Hepatocyte (in vitro differentiated cells): ENCODE results near the gene CDH4. TPM values are rescaled to one million over a fixed set of nuclear protein-coding genes. Genes with fewer than 3 reads are reported as not detected.
A peak's percentile ranks its signal among the peaks of the same experiment; 100 is the strongest.

Experiments used
- DNase-seq: peaks from one replicate; pipeline ENCODE4 v3.0.0-alpha.2; 2016; ENCODE audit warnings: low spot score
- H2AFZ ChIP-seq: fragments of 200-600 bp; sonication (generic); 2 replicates; pipeline ENCODE4 v1.6.0; 2016; ENCODE audit warnings: antibody characterized with exemption, mild to moderate bottlenecking
- H3K27ac ChIP-seq: fragments of 200-600 bp; sonication (generic); 2 replicates; pipeline ENCODE4 v1.5.1; 2016; ENCODE audit warnings: mild to moderate bottlenecking
- H3K27me3 ChIP-seq: fragments of 200-600 bp; sonication (generic); 2 replicates; pipeline ENCODE4 v1.6.1; 2016
- H3K36me3 ChIP-seq: fragments of 200-600 bp; sonication (generic); replicated peaks from 2 replicates; pipeline ENCODE4 v1.5.1; 2016; ENCODE audit warnings: low read depth; ENCODE audit not compliant: insufficient read depth
- H3K4me1 ChIP-seq: fragments of 200-600 bp; sonication (generic); 2 replicates; pipeline ENCODE4 v1.5.1; 2016; ENCODE audit warnings: mild to moderate bottlenecking, moderate library complexity; ENCODE audit not compliant: insufficient read depth
- H3K4me2 ChIP-seq: fragments of 200-600 bp; sonication (generic); 2 replicates; pipeline ENCODE4 v1.6.0; 2016
- H3K4me3 ChIP-seq: fragments of 200-600 bp; sonication (generic); 2 replicates; pipeline ENCODE4 v1.5.1; 2016; ENCODE audit warnings: mild to moderate bottlenecking
- H3K79me2 ChIP-seq: fragments of 200-600 bp; sonication (generic); 2 replicates; pipeline ENCODE4 v1.6.0; 2017; ENCODE audit warnings: mild to moderate bottlenecking
- H3K9me2 ChIP-seq: fragments of 200-600 bp; sonication (generic); replicated peaks from 2 replicates; pipeline ENCODE4 v1.6.0; 2017; ENCODE audit warnings: mild to moderate bottlenecking; ENCODE audit not compliant: insufficient read depth
- H3K9me3 ChIP-seq: fragments of 200-600 bp; sonication (generic); 2 replicates; pipeline ENCODE4 v1.5.1; 2016; ENCODE audit warnings: low read depth, mild to moderate bottlenecking
- H4K20me1 ChIP-seq: fragments of 200-600 bp; sonication (generic); 2 replicates; pipeline ENCODE4 v1.6.0; 2016; ENCODE audit warnings: mild to moderate bottlenecking; ENCODE audit not compliant: insufficient read depth, poor library complexity, severe bottlenecking
- EZH2 ChIP-seq: fragments of 200-600 bp; sonication (generic); IDR thresholded peaks from 2 replicates; pipeline ENCODE4 v1.6.1; 2016; ENCODE audit warnings: antibody characterized with exemption, mild to moderate bottlenecking, borderline replicate concordance
- EZH2phosphoT487 ChIP-seq: fragments of 200-600 bp; sonication (generic); IDR thresholded peaks from one replicate; pipeline ENCODE4 v1.6.1; 2018; ENCODE audit warnings: antibody characterized with exemption, mild to moderate bottlenecking, low read depth, moderate library complexity; ENCODE audit not compliant: unreplicated experiment, severe bottlenecking
- WGBS: methylation state at CpG from one replicate; pipeline ENCODE4 v1.1.6; 2016; ENCODE audit warnings: low lambda C conversion rate; ENCODE audit errors: missing lambda C conversion rate; 5-methylcytosine and 5-hydroxymethylcytosine counted together
- polyA plus RNA-seq: library from polyadenylated mRNA; unstranded; fragments of >200 nt; fragmentation: Nextera tagmentation; extraction: Ambion mirVana; gene quantifications from 2 replicates; pipeline ENCODE4 v1.2.1, GENCODE V29; 2016
- total RNA-seq: library from RNA; depleted of rRNA; stranded (reverse); fragments of >200 nt; gene quantifications from 2 replicates; pipeline ENCODE4 v1.2.3, GENCODE V29; 2014
- TF ChIP-seq, protein P1 (sequence below): fragments of 200-600 bp; sonication (generic); IDR thresholded peaks from 2 replicates; pipeline ENCODE4 v1.5.1; 2016; ENCODE audit warnings: antibody characterized with exemption, mild to moderate bottlenecking; ENCODE audit not compliant: poor library complexity

The CDH4 gene
- total and polyA plus RNA-seq, 2 experiments from 2014 or later, result 0.53 to 0.73 TPM

DNA sequence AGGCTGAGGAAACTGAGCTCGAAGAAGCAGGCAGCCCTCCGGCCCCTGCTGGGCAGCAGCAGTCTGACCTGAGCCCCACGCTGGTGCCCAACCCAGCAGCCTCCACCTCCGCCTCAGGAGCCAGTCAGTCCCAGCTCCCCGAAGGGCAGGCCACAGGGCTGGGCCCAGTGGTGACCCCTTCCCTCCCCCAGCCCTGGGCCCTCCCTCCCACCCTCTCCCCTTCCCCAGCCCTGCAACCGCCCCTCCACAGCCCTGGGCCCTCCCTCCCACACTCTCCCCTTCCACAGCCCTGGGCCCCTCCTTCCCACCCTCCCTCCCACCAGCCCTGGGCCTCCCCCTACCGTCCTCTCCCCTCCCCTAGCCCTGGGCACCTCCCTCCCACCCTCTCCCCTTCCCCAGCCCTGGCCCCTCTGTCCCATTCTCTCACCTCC lies 698.6 kb downstream of the CDH4 start:
- no peaks in the 10 kb centered on the region for H3K9me3 ChIP-seq
- H3K4me2 ChIP-seq, result no peak overlapping the region
- DNase-seq, result no peak
- H3K27me3 ChIP-seq, result peaks cover 6% of the 10 kb centered on the region
- no peak overlapping the region for H3K4me3 ChIP-seq
- no peaks in the 10 kb centered on the region for H4K20me1 ChIP-seq
- H3K79me2 ChIP-seq, result no peaks in the 10 kb centered on the region
- H3K4me1 ChIP-seq, result no peaks in the 10 kb centered on the region
- H3K9me2 ChIP-seq, result no peaks in the 10 kb centered on the region
- no peak overlapping the region for H2AFZ ChIP-seq
- WGBS, result 85% methylated on average over 5 of the region's 7 CpGs
- no peaks in the 10 kb centered on the region for H3K36me3 ChIP-seq
- TF ChIP-seq EZH2phosphoT487 (no peak), EZH2 (no peak)
- TF ChIP-seq, protein P1, sequence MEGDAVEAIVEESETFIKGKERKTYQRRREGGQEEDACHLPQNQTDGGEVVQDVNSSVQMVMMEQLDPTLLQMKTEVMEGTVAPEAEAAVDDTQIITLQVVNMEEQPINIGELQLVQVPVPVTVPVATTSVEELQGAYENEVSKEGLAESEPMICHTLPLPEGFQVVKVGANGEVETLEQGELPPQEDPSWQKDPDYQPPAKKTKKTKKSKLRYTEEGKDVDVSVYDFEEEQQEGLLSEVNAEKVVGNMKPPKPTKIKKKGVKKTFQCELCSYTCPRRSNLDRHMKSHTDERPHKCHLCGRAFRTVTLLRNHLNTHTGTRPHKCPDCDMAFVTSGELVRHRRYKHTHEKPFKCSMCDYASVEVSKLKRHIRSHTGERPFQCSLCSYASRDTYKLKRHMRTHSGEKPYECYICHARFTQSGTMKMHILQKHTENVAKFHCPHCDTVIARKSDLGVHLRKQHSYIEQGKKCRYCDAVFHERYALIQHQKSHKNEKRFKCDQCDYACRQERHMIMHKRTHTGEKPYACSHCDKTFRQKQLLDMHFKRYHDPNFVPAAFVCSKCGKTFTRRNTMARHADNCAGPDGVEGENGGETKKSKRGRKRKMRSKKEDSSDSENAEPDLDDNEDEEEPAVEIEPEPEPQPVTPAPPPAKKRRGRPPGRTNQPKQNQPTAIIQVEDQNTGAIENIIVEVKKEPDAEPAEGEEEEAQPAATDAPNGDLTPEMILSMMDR, result no peak
- no peak overlapping the region for H3K27ac ChIP-seq

GRCh38 chr20:61951695-61952533 lies 699.9 kb downstream of the CDH4 start:
- no peak overlapping the region for H3K4me3 ChIP-seq
- peaks cover 9% of the 10 kb centered on the region for H3K4me1 ChIP-seq
- no peaks in the 10 kb centered on the region for H3K9me3 ChIP-seq
- no peaks in the 10 kb centered on the region for H3K36me3 ChIP-seq
- H3K27me3 ChIP-seq, result peaks cover 6% of the 10 kb centered on the region
- no peak overlapping the region for H3K4me2 ChIP-seq
- peak; percentile 69 for DNase-seq
- no peaks in the 10 kb centered on the region for H4K20me1 ChIP-seq
- H3K27ac ChIP-seq, result no peak overlapping the region
- H2AFZ ChIP-seq, result no peak overlapping the region
- H3K9me2 ChIP-seq, result no peaks in the 10 kb centered on the region
- WGBS, result 53% methylated on average over 21 of the region's 22 CpGs
- no peaks in the 10 kb centered on the region for H3K79me2 ChIP-seq
- TF ChIP-seq EZH2phosphoT487, result no peak
- no peak for TF ChIP-seq EZH2
- TF ChIP-seq, protein P1, result no peak

- WGBS, result 91% methylated on average over 19 of the region's 20 CpGs
- Histone ChIP-seq H3K4me3 (no peak overlapping the region), H3K4me1 (peaks cover 13% of the 10 kb centered on the region), H3K27ac (no peak overlapping the region), H3K4me2 (no peak overlapping the region), H3K9me3 (no peaks in the 10 kb centered on the region), H3K27me3 (peaks cover 6% of the 10 kb centered on the region), H3K79me2 (no peaks in the 10 kb centered on the region), H3K36me3 (no peaks in the 10 kb centered on the region), H3K9me2 (no peaks in the 10 kb centered on the region), H4K20me1 (no peaks in the 10 kb centered on the region), H2AFZ (no peak overlapping the region)
- DNase-seq, result no peak
- TF ChIP-seq, protein P1, result no peak
- TF ChIP-seq EZH2phosphoT487 (no peak), EZH2 (no peak)
Measured at GRCh38 chr20:61953037-61954021, 701.3 kb downstream of the CDH4 start.
